Stimulated activated naive B cell treated with anti-CD40 and anti-IgM and Interleukin-4, amounts not matched to agents 10 μg/mL and 1 μg/mL and 100 μg/mL, for 72 hours (primary cell): ENCODE measurements around the gene ADPRM.

Source experiments
- ATAC-seq, 2 donors: fragments of 150-1000 bp; cut with Tn5 transposase; replicated peaks; 2 replicates each; pipeline ENCODE4 v1.10.0; 2021; ENCODE audit warnings: moderate library complexity in 1 of 2
- DNase-seq: peaks from one replicate; pipeline ENCODE4 v3.0.0; 2021
- H3K27ac Mint-ChIP-seq: one replicate; pipeline ENCODE4 v1.8.0; 2022; ENCODE audit warnings: mild to moderate bottlenecking, mixed read lengths
- H3K27me3 Mint-ChIP-seq, 2 donors: one replicate each; pipeline ENCODE4 v1.8.0; 2022; ENCODE audit warnings: mixed read lengths in 2 of 2
- H3K36me3 Mint-ChIP-seq, 2 donors: one replicate each; pipeline ENCODE4 v1.8.0; 2022; ENCODE audit warnings: mixed read lengths in 2 of 2, mild to moderate bottlenecking in 1 of 2
- H3K4me1 Mint-ChIP-seq, 2 donors: one replicate each; pipeline ENCODE4 v1.8.0; 2022; ENCODE audit warnings: mixed read lengths in 2 of 2, mild to moderate bottlenecking in 1 of 2
- H3K4me3 Mint-ChIP-seq, 2 donors: one replicate each; pipeline ENCODE4 v1.8.0; 2022; ENCODE audit warnings: mild to moderate bottlenecking in 2 of 2, mixed read lengths in 2 of 2, moderate library complexity in 1 of 2
- H3K9me3 Mint-ChIP-seq, 2 donors: one replicate each; pipeline ENCODE4 v1.8.0; 2022; ENCODE audit warnings: mixed read lengths in 2 of 2, mild to moderate bottlenecking in 1 of 2

The ADPRM gene

DNA sequence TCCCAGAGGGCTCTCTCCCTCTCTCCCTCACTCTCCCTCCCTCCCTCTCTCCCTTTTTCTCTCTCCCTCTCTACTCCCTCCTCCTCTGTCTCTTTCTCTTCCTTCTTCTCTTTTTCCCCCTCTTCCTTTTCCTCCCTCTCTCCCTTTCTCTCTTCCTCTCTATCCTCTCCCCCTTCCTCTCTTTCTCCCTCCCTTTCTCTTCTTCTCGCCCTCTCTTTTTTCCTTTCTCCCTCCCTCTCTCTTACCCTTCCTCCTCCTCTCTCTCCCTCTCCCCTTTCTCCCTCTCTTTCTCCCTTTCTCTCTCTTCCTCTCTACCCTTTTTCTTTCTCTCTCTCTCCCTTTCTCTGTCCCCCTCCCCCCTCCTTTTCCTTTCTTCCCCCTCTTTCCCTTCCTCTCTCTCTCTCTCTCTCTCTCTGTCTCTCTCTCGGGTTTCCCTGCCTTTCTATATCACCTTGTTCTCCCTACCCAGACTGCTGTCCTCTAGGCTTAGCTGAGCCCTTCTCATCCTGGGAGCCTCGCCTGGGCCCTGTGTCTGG, 58.3 kb downstream of the ADPRM start:
- Mint-ChIP-seq H3K9me3 (no peaks in the 10 kb centered on the region), H3K27me3 (no peaks in the 10 kb centered on the region), H3K36me3 (no peaks in the 10 kb centered on the region), H3K4me1 (peaks cover 0 to 3% of the 10 kb centered on the region in 2 donors), H3K4me3 (no peak overlapping the region), H3K27ac (no peak overlapping the region)
- DNase-seq, result no peak
- no peak for ATAC-seq

DNA sequence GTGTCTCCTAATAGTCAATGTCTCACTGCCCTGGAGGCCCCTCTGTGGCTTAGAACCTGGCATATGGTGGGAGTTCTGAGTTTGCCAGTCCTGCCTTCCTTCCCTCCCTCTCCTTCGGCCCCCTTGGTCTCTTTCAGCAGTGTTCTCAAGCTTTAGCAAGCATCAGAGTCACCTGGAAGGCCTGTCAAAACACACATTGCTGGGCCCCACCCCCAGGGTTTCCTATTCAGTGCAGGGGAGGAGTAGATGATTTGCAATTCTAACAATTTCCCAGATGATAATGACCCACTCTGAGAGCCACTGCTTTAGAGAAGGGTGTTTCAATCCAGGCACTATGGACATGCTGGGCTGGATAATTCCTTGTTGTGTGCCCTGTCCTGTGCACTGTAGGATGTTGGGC, 58.8 kb downstream of the ADPRM start:
- no peak overlapping the region for H3K27ac Mint-ChIP-seq
- H3K36me3 Mint-ChIP-seq, result no peaks in the 10 kb centered on the region

DNA sequence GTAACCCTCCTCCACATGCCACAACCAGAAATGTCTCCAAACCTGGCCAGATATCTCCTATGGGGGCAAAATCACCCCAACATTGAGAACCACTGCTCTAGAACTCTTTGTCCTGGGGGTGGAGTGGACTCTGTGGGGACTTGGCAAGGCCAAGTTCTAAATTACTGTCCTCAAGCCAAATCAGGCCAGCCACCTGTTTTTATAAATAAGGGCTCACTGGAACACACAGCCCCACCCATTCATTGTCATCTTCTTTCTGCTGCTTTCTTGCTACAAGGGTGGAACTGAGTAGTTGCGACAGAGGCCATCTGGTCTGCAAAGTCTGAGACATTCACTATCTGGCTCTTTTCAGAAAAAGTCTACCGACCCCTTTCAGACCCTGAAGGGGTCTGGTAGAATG, 59.2 kb downstream of the ADPRM start:
- no peaks in the 10 kb centered on the region for H3K27me3 Mint-ChIP-seq
- peaks cover 0 to 3% of the 10 kb centered on the region in 2 donors for H3K4me1 Mint-ChIP-seq
- no peaks in the 10 kb centered on the region for H3K9me3 Mint-ChIP-seq
- no peak overlapping the region for H3K4me3 Mint-ChIP-seq
- ATAC-seq (no peak), DNase-seq (no peak)
- no peaks in the 10 kb centered on the region for H3K36me3 Mint-ChIP-seq
- no peak overlapping the region for H3K27ac Mint-ChIP-seq

More for the DNA sequence above, 58.8 kb downstream of the ADPRM start:
- Mint-ChIP-seq H3K9me3 (no peaks in the 10 kb centered on the region), H3K4me1 (peaks cover 0 to 3% of the 10 kb centered on the region in 2 donors), H3K27me3 (no peaks in the 10 kb centered on the region), H3K4me3 (no peak overlapping the region)
- DNase-seq (no peak), ATAC-seq (no peak)

DNA sequence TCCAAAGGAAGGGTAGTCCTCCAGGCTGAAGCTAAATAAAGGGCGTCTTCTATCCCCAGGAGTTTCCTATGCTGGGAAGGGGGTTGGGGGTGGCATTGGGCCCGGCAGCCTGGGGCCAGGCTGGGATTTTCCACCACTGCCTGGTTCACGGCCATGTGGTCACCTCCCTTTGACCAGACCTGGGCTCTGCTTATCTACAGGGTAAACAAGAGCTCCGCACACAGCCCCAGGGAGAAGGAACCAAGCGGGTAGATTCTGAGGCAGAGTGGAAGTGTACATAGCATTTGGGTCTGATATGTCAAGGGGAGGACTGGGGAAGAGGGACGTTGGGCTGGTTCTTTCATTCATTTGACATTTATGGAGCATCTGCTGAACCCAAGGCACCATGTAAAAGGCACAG, 59.7 kb downstream of the ADPRM start:
- Mint-ChIP-seq H3K27me3 (no peaks in the 10 kb centered on the region), H3K9me3 (no peaks in the 10 kb centered on the region), H3K4me1 (peaks cover 0 to 3% of the 10 kb centered on the region in 2 donors), H3K27ac (no peak overlapping the region), H3K4me3 (no peak overlapping the region), H3K36me3 (no peaks in the 10 kb centered on the region)
- no peak for ATAC-seq
- DNase-seq, result no peak

DNA sequence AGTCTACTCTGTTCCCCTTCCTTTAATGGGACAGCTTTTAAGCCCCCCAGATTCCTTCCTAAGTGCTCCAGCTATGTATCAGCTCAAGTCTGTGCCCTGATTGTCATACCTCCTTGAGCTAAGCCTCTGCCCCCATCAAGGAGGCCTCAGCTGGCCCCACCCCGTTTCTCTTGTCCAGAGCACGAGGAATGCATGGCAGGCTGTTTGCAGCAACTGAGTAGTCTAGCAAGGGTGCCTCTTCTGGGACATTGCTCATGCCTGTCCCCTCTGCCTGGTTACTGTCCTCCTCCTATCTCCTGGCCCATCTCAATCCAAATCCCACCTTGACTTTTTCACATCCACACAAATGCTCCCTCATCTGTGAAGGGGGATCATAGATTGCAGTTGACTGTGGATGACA, 60.3 kb downstream of the ADPRM start:
- Mint-ChIP-seq H3K4me3 (no peak overlapping the region), H3K36me3 (no peaks in the 10 kb centered on the region), H3K27me3 (no peaks in the 10 kb centered on the region), H3K9me3 (no peaks in the 10 kb centered on the region), H3K27ac (no peak overlapping the region), H3K4me1 (peaks cover 0 to 3% of the 10 kb centered on the region in 2 donors)
- ATAC-seq (no peak), DNase-seq (no peak)

DNA sequence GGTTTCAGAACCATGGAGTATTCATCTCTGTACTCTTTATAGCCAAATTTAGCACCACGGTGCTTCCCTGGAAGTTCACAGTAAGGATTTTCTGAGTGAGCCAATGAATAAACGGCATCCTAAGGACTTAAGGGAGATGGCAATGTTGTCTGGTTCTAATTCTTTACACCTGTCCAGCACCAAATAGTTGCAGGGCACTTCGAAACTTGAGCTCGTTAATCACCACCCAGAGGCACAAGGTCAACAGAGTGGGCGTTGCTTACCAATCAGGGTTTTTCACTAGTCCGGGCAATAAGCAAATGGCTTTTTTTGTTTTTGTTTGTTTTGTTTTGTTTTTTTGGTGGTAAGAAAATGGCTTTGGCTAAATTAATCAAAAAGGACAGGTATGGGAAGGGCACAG, 60.7 kb downstream of the ADPRM start:
- peaks cover 0 to 3% of the 10 kb centered on the region in 2 donors for H3K4me1 Mint-ChIP-seq
- no peak overlapping the region for H3K4me3 Mint-ChIP-seq
- no peak overlapping the region for H3K27ac Mint-ChIP-seq
- H3K36me3 Mint-ChIP-seq, result no peaks in the 10 kb centered on the region
- no peak for ATAC-seq
- no peaks in the 10 kb centered on the region for H3K27me3 Mint-ChIP-seq
- H3K9me3 Mint-ChIP-seq, result no peaks in the 10 kb centered on the region
- no peak for DNase-seq
